GM12873 (cell line): Measurements from ENCODE around the gene HIVEP3.

Source experiments
- CTCF ChIP-seq: IDR thresholded peaks from 2 replicates; pipeline ENCODE4 v1.5.1; 2012; ENCODE audit warnings: low read depth, mild to moderate bottlenecking, moderate library complexity, low read length, control low read depth; ENCODE audit not compliant: insufficient read depth; ENCODE audit errors: missing control alignments

Gene HIVEP3

GRCh38 chr1:41880950-41881885 is 37.5 kb downstream of the HIVEP3 start:
- no peak for TF ChIP-seq CTCF

- TF ChIP-seq CTCF: no peak
These were observed 38.5 kb downstream of the HIVEP3 start for GRCh38 chr1:41880261-41880660.

GRCh38 chr1:41879617-41880016 is 39.1 kb downstream of the HIVEP3 start:
- TF ChIP-seq CTCF: no peak

- TF ChIP-seq CTCF: no peak
These were observed 39.8 kb downstream of the HIVEP3 start for GRCh38 chr1:41878911-41879310.

GRCh38 chr1:41878495-41878894 is 40.2 kb downstream of the HIVEP3 start:
- TF ChIP-seq CTCF: no peak

- no peak for TF ChIP-seq CTCF
These were observed 41.9 kb downstream of the HIVEP3 start for GRCh38 chr1:41876576-41877445.

- no peak for TF ChIP-seq CTCF
These were observed 43.2 kb downstream of the HIVEP3 start for GRCh38 chr1:41875487-41875886.
